Central memory CD8-positive, alpha-beta T cell (primary cell): Measurements from ENCODE around the gene SLC9B2.
"Not testable (repeated sequence)": the region's sequence is repeated elsewhere in the genome, so short reads cannot be mapped to it uniquely, and the experiment has no call there.

Experiments
- ATAC-seq: fragments of 150-1000 bp; cut with Tn5 transposase; replicated peaks from 2 replicates; pipeline ENCODE4 v1.10.0; 2022; ENCODE audit warnings: mild to moderate bottlenecking, moderate FRiP score, moderate number of reproducible peaks; ENCODE audit not compliant: poor library complexity, severe bottlenecking; ENCODE audit errors: extremely low read depth
- DNase-seq, 2 donors: peaks; one replicate each; pipeline ENCODE4 v3.0.0; 2021; ENCODE audit warnings: low spot score in 2 of 2
- H3K27ac Mint-ChIP-seq: one replicate; pipeline ENCODE4 v1.8.0; 2022; ENCODE audit warnings: low read depth, mild to moderate bottlenecking, moderate library complexity, mixed read lengths
- H3K27me3 Mint-ChIP-seq: one replicate; pipeline ENCODE4 v1.8.0; 2022; ENCODE audit warnings: mixed read lengths
- H3K36me3 Mint-ChIP-seq: one replicate; pipeline ENCODE4 v1.8.0; 2022; ENCODE audit warnings: mild to moderate bottlenecking, moderate library complexity, mixed read lengths; ENCODE audit not compliant: insufficient read depth
- H3K4me1 Mint-ChIP-seq: one replicate; pipeline ENCODE4 v1.8.0; 2022; ENCODE audit warnings: mixed read lengths
- H3K4me3 Mint-ChIP-seq: one replicate; pipeline ENCODE4 v1.8.0; 2022; ENCODE audit warnings: mild to moderate bottlenecking, moderate library complexity, mixed read lengths
- H3K9me3 Mint-ChIP-seq: one replicate; pipeline ENCODE4 v1.8.0; 2022; ENCODE audit warnings: mixed read lengths

SLC9B2 gene

GRCh38 chr4:102993985-102994384 lies 82.6 kb downstream of the SLC9B2 start:
- not testable (repeated sequence) for DNase-seq, H3K4me1 Mint-ChIP-seq, H3K4me3 Mint-ChIP-seq, H3K27ac Mint-ChIP-seq, H3K9me3 Mint-ChIP-seq, ATAC-seq, H3K36me3 Mint-ChIP-seq, H3K27me3 Mint-ChIP-seq

GRCh38 chr4:102988429-102989020 lies 88.0 kb downstream of the SLC9B2 start:
- Mint-ChIP-seq H3K36me3 (no peaks in the 10 kb centered on the region), H3K9me3 (no peaks in the 10 kb centered on the region), H3K4me1 (no peaks in the 10 kb centered on the region), H3K27me3 (no peaks in the 10 kb centered on the region), H3K27ac (no peak overlapping the region), H3K4me3 (no peak overlapping the region)
- ATAC-seq (no peak), DNase-seq (no peak)

GRCh38 chr4:102981005-102981404 lies 95.6 kb downstream of the SLC9B2 start:
- no peak for ATAC-seq
- Mint-ChIP-seq H3K27me3 (no peaks in the 10 kb centered on the region), H3K9me3 (no peaks in the 10 kb centered on the region), H3K4me3 (no peak overlapping the region), H3K27ac (no peak overlapping the region), H3K36me3 (no peaks in the 10 kb centered on the region), H3K4me1 (no peaks in the 10 kb centered on the region)
- no peak for DNase-seq
